ENCODE results near the gene MOB3B. TPM values are rescaled to one million over a fixed set of nuclear protein-coding genes. Genes with fewer than 3 reads are reported as not detected.

The MOB3B gene
- total RNA-seq, 1 experiment from 2014 or later = 0.03 TPM

- in situ Hi-C loops (cut with HindIII; ENCODE audit: low pct_unique_long_range_greater_than_20kb, low sequenced_read_pairs) = no loop called here
- ATAC-seq (no peak), DNase-seq (ENCODE audit: low read depth, low spot score) (no peak)
- Histone ChIP-seq H3K36me3 (ENCODE audit: control insufficient read depth, insufficient read depth, low read length) (no peaks in the 10 kb centered on the region), H3K27ac (ENCODE audit: low read length) (no peak overlapping the region), H3K4me3 (ENCODE audit: low read depth in 2 of 2, low read length in 2 of 2) (no peak overlapping the region), H3K9me3 (ENCODE audit: control insufficient read depth, insufficient read depth, low read depth, low read length) (no peaks in the 10 kb centered on the region), H3K4me1 (ENCODE audit: control insufficient read depth, insufficient read depth, low read length) (no peaks in the 10 kb centered on the region), H3K27me3 (ENCODE audit: control insufficient read depth, insufficient read depth, low read length) (no peaks in the 10 kb centered on the region)
- no TSS peak for BruUV-seq (replicated peaks)
- intact Hi-C loops (cut with micrococcal nuclease; ENCODE audit: unreplicated experiment) = no loop called here
- CTCF ChIA-PET = no interaction called here
- POLR2A ChIA-PET = no interaction called here
- no peak for TF ChIP-seq POLR2AphosphoS5 (IDR thresholded peaks at IDR 0.05; ENCODE audit: low read depth, low read length)
- TF ChIP-seq TCF7L2 (IDR thresholded peaks at IDR 0.05; ENCODE audit: low read depth, low read length) = no peak
- no peak for TF ChIP-seq SIN3A (IDR thresholded peaks at IDR 0.05; ENCODE audit: borderline replicate concordance, insufficient read depth, low read depth, low read length)
- no peak for TF ChIP-seq REST (IDR thresholded peaks at IDR 0.05; ENCODE audit: insufficient read depth in 1 of 2, low read depth in 2 of 2, low read length in 1 of 2)
- no peak for TF ChIP-seq CTCF (IDR thresholded peaks at IDR 0.05)
Observed at GRCh38 chr9:27292659-27293405, 236.8 kb downstream of the MOB3B start.

GRCh38 chr9:27291292-27291691 is 238.3 kb downstream of the MOB3B start:
- intact Hi-C loops (cut with micrococcal nuclease; ENCODE audit: unreplicated experiment) (no loop called here), in situ Hi-C loops (cut with HindIII; ENCODE audit: low pct_unique_long_range_greater_than_20kb, low sequenced_read_pairs) (no loop called here)
- no peaks in the 10 kb centered on the region for H3K9me3 ChIP-seq (ENCODE audit: control insufficient read depth, insufficient read depth, low read depth, low read length)
- ChIA-PET CTCF (no interaction called here), POLR2A (no interaction called here)
- no peaks in the 10 kb centered on the region for H3K4me1 ChIP-seq (ENCODE audit: control insufficient read depth, insufficient read depth, low read length)
- H3K36me3 ChIP-seq (ENCODE audit: control insufficient read depth, insufficient read depth, low read length) = no peaks in the 10 kb centered on the region
- TF ChIP-seq POLR2AphosphoS5 (IDR thresholded peaks at IDR 0.05; ENCODE audit: low read depth, low read length) (no peak), SIN3A (IDR thresholded peaks at IDR 0.05; ENCODE audit: borderline replicate concordance, insufficient read depth, low read depth, low read length) (no peak), TCF7L2 (IDR thresholded peaks at IDR 0.05; ENCODE audit: low read depth, low read length) (no peak), REST (IDR thresholded peaks at IDR 0.05; ENCODE audit: insufficient read depth in 1 of 2, low read depth in 2 of 2, low read length in 1 of 2) (no peak), CTCF (IDR thresholded peaks at IDR 0.05) (no peak)
- DNase-seq (ENCODE audit: low read depth, low spot score) = no peak
- H3K4me3 ChIP-seq (ENCODE audit: low read depth in 2 of 2, low read length in 2 of 2) = no peak overlapping the region
- H3K27ac ChIP-seq (ENCODE audit: low read length) = no peak overlapping the region
- BruUV-seq (replicated peaks) = no TSS peak
- no peaks in the 10 kb centered on the region for H3K27me3 ChIP-seq (ENCODE audit: control insufficient read depth, insufficient read depth, low read length)
- ATAC-seq = no peak

Data from Panc1 (cell line).